T-helper 1 cell treated with Interleukin-12 subunit alpha and Interleukin-12 subunit beta and Interleukin-4 antibody, amounts not matched to agents 30 μg/mL and 1 μg/mL, for 36 hours (primary cell): ENCODE results near the gene SPDEF.

Experiments
- H3K27ac Mint-ChIP-seq: one replicate; pipeline ENCODE4 v1.8.0; 2021; ENCODE audit warnings: mild to moderate bottlenecking, mixed read lengths
- H3K27me3 Mint-ChIP-seq: one replicate; pipeline ENCODE4 v1.8.0; 2021; ENCODE audit warnings: low read depth, mixed read lengths
- H3K36me3 Mint-ChIP-seq: one replicate; pipeline ENCODE4 v1.8.0; 2021; ENCODE audit warnings: low read depth, mixed read lengths
- H3K4me1 Mint-ChIP-seq: one replicate; pipeline ENCODE4 v1.8.0; 2021; ENCODE audit warnings: low read depth, mixed read lengths
- H3K4me3 Mint-ChIP-seq: one replicate; pipeline ENCODE4 v1.8.0; 2021; ENCODE audit warnings: mild to moderate bottlenecking, moderate library complexity, mixed read lengths
- H3K9me3 Mint-ChIP-seq: one replicate; pipeline ENCODE4 v1.8.0; 2021; ENCODE audit warnings: mixed read lengths

Gene SPDEF

GRCh38 chr6:34574647-34575293, 18.6 kb upstream of the SPDEF start:
- Mint-ChIP-seq H3K4me1 (no peaks in the 10 kb centered on the region), H3K9me3 (no peaks in the 10 kb centered on the region), H3K27me3 (no peaks in the 10 kb centered on the region), H3K27ac (no peak overlapping the region), H3K36me3 (no peaks in the 10 kb centered on the region), H3K4me3 (no peak overlapping the region)

GRCh38 chr6:34573567-34574183, 17.5 kb upstream of the SPDEF start:
- no peaks in the 10 kb centered on the region for H3K27me3 Mint-ChIP-seq
- no peak overlapping the region for H3K4me3 Mint-ChIP-seq
- H3K36me3 Mint-ChIP-seq, result no peaks in the 10 kb centered on the region
- H3K4me1 Mint-ChIP-seq, result no peaks in the 10 kb centered on the region
- H3K9me3 Mint-ChIP-seq, result no peaks in the 10 kb centered on the region
- H3K27ac Mint-ChIP-seq, result no peak overlapping the region

GRCh38 chr6:34572585-34572984, 16.5 kb upstream of the SPDEF start:
- no peaks in the 10 kb centered on the region for H3K27me3 Mint-ChIP-seq
- no peaks in the 10 kb centered on the region for H3K36me3 Mint-ChIP-seq
- no peaks in the 10 kb centered on the region for H3K4me1 Mint-ChIP-seq
- H3K27ac Mint-ChIP-seq, result no peak overlapping the region
- no peak overlapping the region for H3K4me3 Mint-ChIP-seq
- H3K9me3 Mint-ChIP-seq, result no peaks in the 10 kb centered on the region

- Mint-ChIP-seq H3K27me3 (no peaks in the 10 kb centered on the region), H3K9me3 (no peaks in the 10 kb centered on the region), H3K27ac (no peak overlapping the region), H3K4me1 (no peaks in the 10 kb centered on the region), H3K36me3 (no peaks in the 10 kb centered on the region), H3K4me3 (no peak overlapping the region)
Measured at GRCh38 chr6:34572021-34572420, 15.9 kb upstream of the SPDEF start.

GRCh38 chr6:34571388-34571787, 15.3 kb upstream of the SPDEF start:
- Mint-ChIP-seq H3K27me3 (no peaks in the 10 kb centered on the region), H3K9me3 (no peaks in the 10 kb centered on the region), H3K36me3 (no peaks in the 10 kb centered on the region), H3K27ac (no peak overlapping the region), H3K4me1 (no peaks in the 10 kb centered on the region), H3K4me3 (no peak overlapping the region)

- Mint-ChIP-seq H3K27me3 (no peaks in the 10 kb centered on the region), H3K4me3 (no peak overlapping the region), H3K4me1 (no peaks in the 10 kb centered on the region), H3K36me3 (no peaks in the 10 kb centered on the region), H3K9me3 (no peaks in the 10 kb centered on the region), H3K27ac (no peak overlapping the region)
Measured at GRCh38 chr6:34570066-34570833, 14.1 kb upstream of the SPDEF start.

GRCh38 chr6:34569361-34569973, 13.3 kb upstream of the SPDEF start:
- Mint-ChIP-seq H3K9me3 (no peaks in the 10 kb centered on the region), H3K27me3 (no peaks in the 10 kb centered on the region), H3K27ac (no peak overlapping the region), H3K36me3 (no peaks in the 10 kb centered on the region), H3K4me1 (no peaks in the 10 kb centered on the region), H3K4me3 (no peak overlapping the region)

GRCh38 chr6:34568341-34569201, 12.4 kb upstream of the SPDEF start:
- H3K27me3 Mint-ChIP-seq, result no peaks in the 10 kb centered on the region
- H3K27ac Mint-ChIP-seq, result no peak overlapping the region

GRCh38 chr6:34566830-34567546, 10.9 kb upstream of the SPDEF start:
- H3K4me3 Mint-ChIP-seq, result no peak overlapping the region
- H3K36me3 Mint-ChIP-seq, result no peaks in the 10 kb centered on the region
- no peaks in the 10 kb centered on the region for H3K9me3 Mint-ChIP-seq
- H3K4me1 Mint-ChIP-seq, result no peaks in the 10 kb centered on the region
- H3K27me3 Mint-ChIP-seq, result no peaks in the 10 kb centered on the region
- no peak overlapping the region for H3K27ac Mint-ChIP-seq

More at GRCh38 chr6:34568341-34569201, 12.4 kb upstream of the SPDEF start:
- Mint-ChIP-seq H3K36me3 (no peaks in the 10 kb centered on the region), H3K9me3 (no peaks in the 10 kb centered on the region), H3K4me3 (no peak overlapping the region), H3K4me1 (no peaks in the 10 kb centered on the region)

GRCh38 chr6:34565722-34566137, 9.6 kb upstream of the SPDEF start:
- Mint-ChIP-seq H3K9me3 (no peaks in the 10 kb centered on the region), H3K27ac (no peak overlapping the region), H3K4me3 (no peak overlapping the region), H3K36me3 (no peaks in the 10 kb centered on the region), H3K4me1 (no peaks in the 10 kb centered on the region), H3K27me3 (no peaks in the 10 kb centered on the region)

- Mint-ChIP-seq H3K27ac (no peak overlapping the region), H3K4me1 (no peaks in the 10 kb centered on the region), H3K4me3 (no peak overlapping the region), H3K27me3 (no peaks in the 10 kb centered on the region), H3K36me3 (no peaks in the 10 kb centered on the region), H3K9me3 (no peaks in the 10 kb centered on the region)
Measured at GRCh38 chr6:34564181-34564580, 8.1 kb upstream of the SPDEF start.

- Mint-ChIP-seq H3K27ac (no peak overlapping the region), H3K9me3 (no peaks in the 10 kb centered on the region), H3K4me1 (no peaks in the 10 kb centered on the region), H3K4me3 (no peak overlapping the region), H3K36me3 (no peaks in the 10 kb centered on the region), H3K27me3 (no peaks in the 10 kb centered on the region)
Measured at GRCh38 chr6:34563513-34563870, 7.4 kb upstream of the SPDEF start.

GRCh38 chr6:34562861-34563512, 6.9 kb upstream of the SPDEF start:
- Mint-ChIP-seq H3K36me3 (no peaks in the 10 kb centered on the region), H3K9me3 (no peaks in the 10 kb centered on the region), H3K27me3 (no peaks in the 10 kb centered on the region), H3K4me1 (no peaks in the 10 kb centered on the region), H3K4me3 (no peak overlapping the region), H3K27ac (no peak overlapping the region)
